Astrocyte of the hippocampus (primary cell): ENCODE data around the gene SKOR2.
"Not testable (repeated sequence)": the region's sequence is repeated elsewhere in the genome, so short reads cannot be mapped to it uniquely, and the experiment has no call there.

Experiments used
- DNase-seq: peaks from one replicate; pipeline ENCODE4 v3.0.0; 2011; ENCODE audit warnings: low read depth, low spot score

The SKOR2 gene

DNA sequence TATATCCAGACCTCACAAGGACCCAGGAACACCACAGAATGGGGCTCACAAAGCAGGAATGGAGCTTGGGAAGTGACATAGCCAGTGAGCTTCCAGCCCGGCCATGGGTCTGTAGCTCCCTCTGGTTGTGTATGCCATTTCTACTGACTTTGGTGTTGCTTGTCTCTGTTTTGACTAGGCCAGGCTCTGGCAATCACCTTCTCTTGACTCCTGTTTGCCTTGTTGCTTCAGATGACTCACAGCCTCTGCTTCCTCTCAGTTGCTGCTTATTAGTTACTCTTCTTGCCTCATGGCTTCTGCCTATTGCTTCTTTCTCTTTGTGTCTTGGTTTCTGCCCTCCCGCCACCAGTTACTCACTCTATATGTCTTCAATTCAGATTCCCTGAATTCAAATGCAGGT lies 59.5 kb downstream of the SKOR2 start:
- DNase-seq = peak; percentile 5

DNA sequence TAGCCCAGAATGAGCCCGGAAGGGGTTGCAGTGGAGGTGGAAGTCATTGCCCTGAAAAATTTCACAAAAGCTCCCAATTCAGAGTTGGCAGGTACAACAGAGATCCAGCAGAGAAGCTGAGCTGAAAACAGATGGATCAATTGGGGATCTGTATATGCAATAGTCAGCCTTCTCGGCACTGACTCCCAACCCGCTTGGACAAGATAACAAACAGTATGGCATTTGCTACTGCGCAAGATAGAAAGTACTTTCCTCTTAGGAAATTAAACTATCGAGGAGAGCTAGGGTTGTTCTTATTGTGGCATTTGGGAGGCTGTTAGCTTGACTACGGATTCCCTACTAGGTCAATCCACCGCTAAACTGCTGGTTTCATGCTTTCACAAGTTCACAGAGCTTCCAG lies 63.7 kb downstream of the SKOR2 start:
- no peak for DNase-seq

DNA sequence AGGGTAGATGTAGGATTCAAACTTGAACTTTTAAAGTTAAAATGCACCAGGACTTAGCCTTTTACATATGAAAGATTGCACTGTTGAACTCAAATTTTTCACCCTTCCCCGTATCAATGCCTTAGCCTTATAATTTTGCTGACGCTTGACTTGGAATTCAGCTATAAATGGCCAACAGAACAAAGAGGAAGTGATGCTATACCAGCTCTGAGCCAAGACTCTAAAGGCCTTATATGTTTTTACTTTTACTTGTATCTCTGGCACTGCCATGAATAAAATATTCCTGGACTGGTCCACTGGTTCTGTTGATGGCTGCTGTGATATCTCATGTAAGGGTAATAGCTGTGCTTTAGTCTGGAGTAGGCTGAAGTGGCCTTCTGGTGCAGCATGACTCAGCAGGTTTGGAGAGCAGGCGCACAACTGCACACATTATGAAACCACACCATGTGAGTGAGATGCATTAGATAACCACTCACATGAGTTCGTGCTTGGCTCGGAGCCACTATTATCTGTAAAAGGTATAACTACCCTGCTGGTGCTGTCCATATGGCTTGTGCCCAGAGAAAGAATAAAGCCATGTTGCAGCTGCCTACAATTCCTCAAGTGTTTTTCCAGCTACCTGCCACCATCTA lies 66.9 kb downstream of the SKOR2 start:
- no peak for DNase-seq

DNA sequence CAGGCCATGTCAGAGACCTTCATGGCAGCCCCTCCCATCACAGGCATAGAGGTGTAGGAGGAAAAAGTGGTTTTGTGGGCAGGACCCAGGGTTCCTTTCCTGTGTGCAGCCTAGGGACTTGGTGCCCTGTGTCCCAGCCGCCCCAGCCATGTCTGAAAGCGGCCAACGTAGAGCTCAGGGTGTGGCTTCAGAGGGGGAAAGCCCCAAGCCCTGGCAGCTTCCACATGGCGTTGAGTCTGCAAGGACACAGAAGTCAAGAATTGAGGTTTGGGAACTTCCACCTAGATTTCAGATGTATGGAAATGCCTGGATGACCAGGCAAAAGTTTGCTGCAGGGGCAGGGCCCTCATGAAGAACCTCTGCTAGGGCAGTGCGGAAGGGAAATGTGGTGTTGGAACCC lies 69.3 kb downstream of the SKOR2 start:
- DNase-seq = not testable (repeated sequence)

DNA sequence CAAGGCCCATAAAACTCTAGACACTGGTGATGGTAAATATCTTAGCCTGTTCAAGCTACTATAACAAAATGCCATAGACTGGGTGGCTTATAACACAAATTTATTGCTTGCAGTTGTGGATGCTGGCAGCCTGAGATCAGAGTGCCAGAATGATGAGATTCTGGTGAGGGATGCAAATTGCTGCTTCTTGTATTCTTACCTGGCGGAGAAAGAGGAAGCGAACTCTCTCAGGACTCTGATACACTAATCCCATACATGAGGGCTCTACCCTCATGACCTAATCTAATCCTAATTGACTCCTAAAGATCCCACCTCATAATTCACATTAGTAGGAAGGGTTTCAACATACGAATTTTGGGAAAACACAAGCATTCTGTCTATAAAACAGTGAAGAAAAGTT lies 70.7 kb downstream of the SKOR2 start:
- DNase-seq = no peak

DNA sequence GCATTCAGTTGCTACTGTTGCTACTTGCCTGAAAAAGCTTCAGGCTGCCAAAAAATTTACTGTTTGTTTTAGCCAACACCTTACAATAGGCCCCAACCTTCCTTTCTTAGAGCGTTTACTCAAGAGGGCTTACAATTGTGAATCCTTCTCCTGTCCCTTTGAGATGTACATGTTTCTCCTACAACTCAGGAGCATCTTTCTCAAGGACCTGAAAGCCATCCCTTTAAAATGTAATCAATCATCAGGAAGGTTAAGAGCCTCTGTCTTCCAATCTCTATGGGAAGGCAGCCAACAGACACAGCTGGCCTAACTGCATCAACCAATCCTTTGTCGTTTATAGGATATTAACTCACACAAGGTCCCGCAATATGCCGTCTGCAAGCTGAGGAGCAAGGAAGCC lies 71.9 kb downstream of the SKOR2 start:
- DNase-seq = no peak

DNA sequence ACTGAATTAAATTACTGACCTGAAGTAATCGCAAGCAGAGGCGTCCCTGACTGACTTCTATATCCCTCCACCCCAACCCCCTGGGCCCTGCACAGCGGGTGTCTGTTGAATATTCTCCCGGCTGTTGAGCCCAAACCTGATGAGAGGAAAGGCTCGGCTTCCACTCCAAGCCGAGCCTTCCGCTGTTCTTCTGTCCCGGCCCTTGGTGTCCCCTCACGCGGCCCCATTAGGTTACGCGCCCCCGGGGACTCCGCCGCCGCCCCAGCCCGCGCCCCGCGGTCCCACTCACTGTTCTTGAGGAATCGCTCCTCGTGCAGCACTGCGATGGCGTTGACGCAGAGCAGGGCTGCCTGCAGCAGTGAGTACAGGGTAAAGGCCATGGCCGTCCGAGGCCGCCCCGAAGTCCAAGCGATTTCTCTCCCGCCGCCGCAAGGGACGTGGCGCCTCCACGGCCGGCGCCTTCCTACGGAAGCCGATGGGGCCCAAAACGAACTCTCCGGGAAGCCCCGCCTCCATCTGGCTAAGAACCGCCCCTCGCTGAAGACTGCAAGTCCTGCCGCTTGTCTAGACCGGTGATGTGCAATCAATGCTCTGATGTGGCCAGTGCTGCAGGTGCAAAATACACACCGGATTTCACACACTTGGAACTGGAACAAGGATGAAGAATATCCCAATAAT lies 75.4 kb downstream of the SKOR2 start, which contains the start of gene IER3IP1:
IER3IP1 (minus strand) TSS at position 467 of the 678 bp plus-strand sequence; CDS start at position 380, 87 bp downstream.
- DNase-seq = peak; percentile 96

DNA sequence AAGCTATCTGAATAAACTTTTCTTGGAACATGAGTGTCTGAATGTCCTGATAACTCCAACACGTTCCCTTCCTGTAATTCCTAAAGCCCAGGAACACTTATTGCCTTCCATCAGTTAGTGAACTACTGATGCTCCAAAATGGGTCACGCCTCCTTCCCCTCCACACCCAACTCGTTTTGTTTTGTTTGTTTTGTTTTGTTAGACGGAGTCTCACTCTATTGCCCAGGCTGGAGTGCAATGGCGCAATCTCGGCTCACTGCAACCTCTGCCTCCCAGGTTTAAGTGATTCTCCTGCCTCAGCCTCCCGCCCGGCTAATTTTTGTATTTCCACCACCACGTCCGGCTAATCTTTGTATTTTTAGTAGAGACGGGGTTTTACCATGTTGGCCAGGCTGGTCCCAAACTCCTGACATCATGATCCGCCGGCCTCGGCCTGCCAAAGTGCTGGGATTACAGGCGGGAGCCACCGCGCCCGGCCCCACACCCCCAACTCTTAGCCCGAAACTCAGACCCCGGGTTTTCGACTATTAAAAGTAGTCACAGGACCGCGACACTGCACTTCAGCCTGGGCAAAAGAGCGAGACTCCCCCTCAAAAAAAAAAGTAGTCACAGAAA lies 76.1 kb downstream of the SKOR2 start:
- DNase-seq = no peak

DNA sequence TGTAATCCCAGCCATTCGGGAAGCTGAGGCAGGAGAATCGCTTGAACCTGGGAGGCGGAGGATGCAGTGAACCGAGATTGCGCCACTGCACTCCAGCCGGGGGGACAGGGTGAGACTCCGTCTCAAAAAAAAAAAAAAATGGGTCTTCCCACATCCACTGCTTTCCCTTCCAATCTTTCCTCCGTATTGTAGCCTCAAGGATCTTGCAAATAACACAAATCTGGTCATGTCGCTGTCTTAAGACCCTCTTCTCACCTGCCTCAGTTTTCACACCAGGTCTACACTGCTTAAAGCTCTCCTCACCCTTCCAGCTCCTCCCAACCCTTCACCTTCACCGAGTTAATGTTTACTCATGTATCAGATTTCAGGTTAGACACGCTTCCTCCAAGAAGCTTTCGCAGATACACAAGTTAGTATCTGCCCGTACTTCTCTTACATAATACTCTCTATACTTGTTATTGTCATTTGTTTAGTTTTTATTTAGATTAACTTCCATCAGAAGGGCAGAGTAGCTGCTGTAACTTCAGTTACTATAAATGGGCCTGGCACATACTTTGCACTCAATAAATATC lies 76.8 kb downstream of the SKOR2 start:
- no peak for DNase-seq

DNA sequence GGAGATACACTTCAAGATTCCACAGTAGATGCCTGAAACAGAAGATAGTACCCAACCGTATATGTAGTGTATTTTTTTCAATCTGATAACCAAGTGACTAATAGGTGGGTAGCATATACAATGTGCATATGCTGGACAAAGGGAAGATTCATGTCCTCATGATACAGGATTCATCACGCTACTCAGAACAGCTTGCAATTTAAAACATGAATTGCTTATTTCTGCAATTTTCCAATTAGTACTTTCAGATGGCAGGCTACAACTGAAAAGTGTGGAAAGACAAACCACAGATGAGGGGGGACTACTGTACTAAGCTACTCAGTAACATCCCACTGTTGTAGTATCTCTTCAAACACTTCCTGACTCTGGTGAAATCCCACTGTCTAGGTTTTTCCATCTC lies 79.0 kb downstream of the SKOR2 start:
- DNase-seq = no peak

DNA sequence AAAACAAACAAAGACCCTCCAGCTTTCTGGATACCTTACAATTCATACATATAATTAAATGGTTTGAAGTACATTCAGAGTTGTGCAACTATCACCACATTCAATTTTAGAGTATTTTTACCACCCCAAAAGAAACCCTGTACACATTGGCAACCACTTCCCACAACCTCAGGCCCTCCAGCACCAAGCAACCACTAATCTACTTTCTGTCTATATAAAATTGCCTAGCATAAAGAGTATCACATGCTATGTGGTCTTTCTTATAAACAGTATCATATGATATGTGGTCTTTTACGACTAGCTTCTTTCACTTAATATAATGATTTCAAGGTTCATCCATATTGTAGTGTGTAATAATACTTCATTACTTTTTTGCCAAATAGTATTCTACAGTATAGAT lies 82.5 kb downstream of the SKOR2 start:
- no peak for DNase-seq

DNA sequence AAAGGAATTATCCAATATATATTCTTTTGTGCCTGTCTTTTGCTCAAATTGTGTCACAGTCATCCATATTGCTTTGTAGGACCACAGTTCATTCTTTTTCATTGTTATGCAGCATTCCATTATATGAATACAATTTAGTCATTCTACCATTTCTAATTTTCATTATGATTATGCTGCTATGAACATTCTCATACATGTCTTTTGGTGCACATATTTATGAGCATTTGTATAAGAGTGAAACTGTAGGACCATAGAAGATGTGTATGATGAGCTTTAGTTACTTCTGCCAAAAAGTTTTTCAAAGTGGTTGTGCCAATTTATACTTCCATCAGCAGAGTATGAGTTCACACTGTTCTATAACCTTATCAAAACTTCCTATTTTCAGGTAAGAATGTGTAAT lies 83.0 kb downstream of the SKOR2 start:
- no peak for DNase-seq

DNA sequence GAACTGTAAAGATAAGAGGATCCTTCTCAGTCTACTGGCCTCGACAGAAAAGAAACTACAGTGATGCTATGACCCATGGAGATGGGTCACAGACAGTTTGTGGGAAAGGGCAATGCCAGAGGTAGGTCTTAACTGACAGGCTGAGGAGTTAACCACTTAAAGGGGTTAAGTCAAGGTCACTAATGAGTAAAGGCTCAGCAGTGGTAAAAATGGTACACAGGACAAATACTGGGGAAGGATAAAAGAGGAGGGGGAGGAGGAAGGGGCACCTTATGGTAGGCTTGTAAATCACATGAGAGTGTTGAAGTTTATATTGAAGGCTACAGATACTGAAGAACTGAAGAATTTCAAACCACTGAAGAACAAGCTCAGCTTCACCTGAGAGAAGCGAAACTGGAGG lies 85.2 kb downstream of the SKOR2 start:
- DNase-seq = no peak

DNA sequence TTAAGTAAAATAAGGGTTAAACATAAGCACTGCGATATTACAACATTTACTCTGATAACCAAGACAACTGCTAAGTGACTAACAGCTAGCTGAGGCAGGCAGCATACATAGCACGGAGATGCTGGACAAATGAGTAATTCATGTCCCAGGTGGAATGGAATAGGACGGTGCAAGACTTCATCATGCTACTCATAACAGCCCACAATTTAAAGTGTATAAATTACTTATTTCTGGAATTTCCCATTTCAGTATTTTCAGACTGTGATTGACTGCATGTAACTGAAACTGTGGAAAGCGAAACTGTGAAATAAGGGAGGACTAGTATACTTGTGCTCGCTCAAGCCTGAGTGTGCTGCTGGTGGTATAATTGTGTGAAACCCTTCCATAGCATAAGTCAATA lies 88.2 kb downstream of the SKOR2 start:
- peak; percentile 27 for DNase-seq

DNA sequence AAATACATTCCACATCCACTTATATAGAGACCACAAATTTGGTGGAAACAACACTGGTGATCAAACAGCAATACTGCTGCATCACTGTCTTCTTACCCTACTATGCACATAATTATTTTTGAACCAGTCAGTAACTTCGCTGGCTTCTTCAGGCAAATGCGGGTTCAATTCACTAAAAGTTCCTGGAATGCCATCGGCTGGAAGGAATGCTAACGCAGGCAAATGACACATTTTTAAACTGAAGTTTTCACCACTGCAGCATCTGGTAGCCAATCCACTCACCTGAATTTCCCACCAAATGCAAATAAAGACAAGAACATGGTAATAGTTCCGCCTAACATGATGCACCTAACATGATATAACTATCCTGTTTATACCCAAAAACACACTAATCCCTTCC lies 91.2 kb downstream of the SKOR2 start:
- no peak for DNase-seq

DNA sequence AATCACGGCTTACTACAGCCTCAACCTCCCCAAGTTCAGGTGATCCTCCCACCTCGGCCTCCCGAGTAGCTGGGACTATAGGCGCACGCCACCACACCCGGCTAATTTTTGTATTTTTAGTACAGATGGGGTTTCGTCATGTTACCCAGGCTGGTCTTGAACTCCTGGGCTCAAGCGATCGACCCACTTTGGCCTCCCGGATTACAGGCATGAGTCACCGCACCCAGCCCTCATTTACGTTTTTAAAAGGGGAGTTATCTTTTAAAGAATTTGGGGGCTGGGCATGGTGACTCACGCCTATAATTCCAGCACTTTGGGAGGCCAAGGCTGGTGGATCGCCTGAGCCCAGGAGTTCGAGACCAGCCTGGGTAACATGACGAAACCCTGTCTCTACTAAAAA lies 93.1 kb downstream of the SKOR2 start:
- DNase-seq = peak; percentile 16
